HG03521 (cell line): ENCODE measurements around the gene LASP1.
A peak's percentile ranks its signal among the peaks of the same experiment; 100 is the strongest.

Experiments
- ATAC-seq: cut with Tn5 transposase; IDR thresholded peaks from one replicate; pipeline ENCODE4 v1.9.1; 2021; ENCODE audit warnings: mild to moderate bottlenecking, moderate library complexity; ENCODE audit not compliant: unreplicated experiment

Gene LASP1

GRCh38 chr17:38868817-38869525, 887 bp upstream of the LASP1 start:
- peak; percentile 22 for ATAC-seq

GRCh38 chr17:38870259-38871165, 654 bp downstream of the LASP1 start:
- peak; percentile 31 for ATAC-seq

- no peak for ATAC-seq
Observed at GRCh38 chr17:38871247-38872015, 1.6 kb downstream of the LASP1 start.

GRCh38 chr17:38872027-38872511, 2.2 kb downstream of the LASP1 start:
- ATAC-seq = no peak

- no peak for ATAC-seq
Observed at GRCh38 chr17:38872671-38873385, 3.0 kb downstream of the LASP1 start.

GRCh38 chr17:38873640-38874380, 4.0 kb downstream of the LASP1 start:
- ATAC-seq = no peak

- no peak for ATAC-seq
Observed at GRCh38 chr17:38874505-38875400, 4.9 kb downstream of the LASP1 start.

- ATAC-seq = no peak
Observed at GRCh38 chr17:38875477-38876075, 5.7 kb downstream of the LASP1 start.

- no peak for ATAC-seq
Observed at GRCh38 chr17:38877130-38877851, 7.4 kb downstream of the LASP1 start.

- ATAC-seq = no peak
Observed at GRCh38 chr17:38879878-38880665, 10.2 kb downstream of the LASP1 start.

- no peak for ATAC-seq
Observed at GRCh38 chr17:38881600-38882191, 11.8 kb downstream of the LASP1 start.

- ATAC-seq = no peak
Observed at GRCh38 chr17:38882870-38883269, 13.0 kb downstream of the LASP1 start.

GRCh38 chr17:38883592-38884526, 14.0 kb downstream of the LASP1 start:
- no peak for ATAC-seq

GRCh38 chr17:38885044-38885727, 15.3 kb downstream of the LASP1 start:
- no peak for ATAC-seq
